Embryonic facial prominence (tissue), 1 donor: ENCODE measurements around the gene SYCP3.

Experiments used
- DNase-seq: peaks from one replicate; pipeline ENCODE4 v3.0.0-alpha.2; 2016; ENCODE audit errors: extremely low spot score

The SYCP3 gene

GRCh38 chr12:101738920-101739665 lies at the start of gene SYCP3:
TSS of gene SYCP3 (minus strand) at chr12:101739462. CDS start at chr12:101737935, 1,527 bp downstream.
- DNase-seq = no peak

- DNase-seq = no peak
These were observed 46.4 kb upstream of the SYCP3 start for GRCh38 chr12:101785671-101786070.

GRCh38 chr12:101784376-101784775 lies 45.1 kb upstream of the SYCP3 start:
- no peak for DNase-seq

- DNase-seq = no peak
These were observed 44.6 kb upstream of the SYCP3 start for GRCh38 chr12:101783838-101784237.

GRCh38 chr12:101783150-101783549 lies 43.9 kb upstream of the SYCP3 start:
- DNase-seq = no peak

GRCh38 chr12:101782273-101782731 lies 43.0 kb upstream of the SYCP3 start:
- no peak for DNase-seq

GRCh38 chr12:101781834-101782233 lies 42.6 kb upstream of the SYCP3 start:
- no peak for DNase-seq

- no peak for DNase-seq
These were observed 41.3 kb upstream of the SYCP3 start for GRCh38 chr12:101780599-101780998.

- DNase-seq = no peak
These were observed 40.4 kb upstream of the SYCP3 start for GRCh38 chr12:101779626-101780025.

GRCh38 chr12:101779200-101779599 lies 39.9 kb upstream of the SYCP3 start:
- no peak for DNase-seq

- no peak for DNase-seq
These were observed 38.7 kb upstream of the SYCP3 start for GRCh38 chr12:101777978-101778377.

GRCh38 chr12:101777485-101777884 lies 38.2 kb upstream of the SYCP3 start:
- DNase-seq = no peak

GRCh38 chr12:101775816-101776215 lies 36.6 kb upstream of the SYCP3 start:
- no peak for DNase-seq

GRCh38 chr12:101773650-101774162 lies 34.4 kb upstream of the SYCP3 start:
- peak; percentile 60 for DNase-seq

GRCh38 chr12:101772012-101772775 lies 32.9 kb upstream of the SYCP3 start:
- no peak for DNase-seq

- no peak for DNase-seq
These were observed 30.6 kb upstream of the SYCP3 start for GRCh38 chr12:101769865-101770264.

GRCh38 chr12:101768781-101769180 lies 29.5 kb upstream of the SYCP3 start:
- DNase-seq = no peak

- no peak for DNase-seq
These were observed 28.3 kb upstream of the SYCP3 start for GRCh38 chr12:101767537-101767936.

GRCh38 chr12:101764051-101764792 lies 25.0 kb upstream of the SYCP3 start:
- DNase-seq = no peak

GRCh38 chr12:101763246-101763931 lies 24.1 kb upstream of the SYCP3 start:
- DNase-seq = no peak

- DNase-seq = no peak
These were observed 22.5 kb upstream of the SYCP3 start for GRCh38 chr12:101761781-101762180.
